ENCODE measurements around the gene TNFRSF8. TPM values are rescaled to one million over a fixed set of nuclear protein-coding genes. Genes with fewer than 3 reads are reported as not detected.

Gene TNFRSF8
- total and polyA plus RNA-seq, 9 of the 15 experiments (the other 6 are each of a cell fraction or from before 2014, with no cell fraction given), result 3.5 to 38.4 (median 17.1) TPM

- DNase-seq (ENCODE audit: extremely low read depth in 1 of 4, low spot score in 3 of 4) (no peak), FAIRE-seq (no peak), ATAC-seq (no peak)
- no TSS peak for BruUV-seq (replicated peaks)
- ChIA-PET CTCF (ENCODE audit: low intra/inter-chr PET ratio) (no interaction called here), POLR2A (interaction anchor here (0.6 to 8.1 kb wide), 4 partner anchors 8 to 171 kb away, joined by 3 to 73 read pairs (median 10); no protein-coding TSS in a partner anchor)
- Histone ChIP-seq H3K36me3 (ENCODE audit: control insufficient read depth, insufficient read depth, low read length) (peaks cover 20% of the 10 kb centered on the region; the same call in 1 of the 3 replicates), H3K4me3 (no peak overlapping the region), H3K9me3 (replicated peaks; ENCODE audit: control insufficient read depth, insufficient read depth, low read depth, low read length) (no peaks in the 10 kb centered on the region), H3K4me2 (ENCODE audit: insufficient read depth, low read length) (no peak overlapping the region), H3K27me3 (ENCODE audit: control insufficient read depth in 2 of 2, insufficient read depth in 2 of 2, low read length in 2 of 2) (no peaks in the 10 kb centered on the region), H3K9me1 (ENCODE audit: control insufficient read depth, insufficient read depth, low read length) (no peaks in the 10 kb centered on the region), H3K27ac (ENCODE audit: extremely low read depth, low read depth, low read length) (no peak overlapping the region), H3K9ac (ENCODE audit: insufficient read depth in 1 of 2, low read depth in 2 of 2, low read length in 2 of 2) (no peak overlapping the region), H3K4me1 (replicated peaks in 1 of 2; ENCODE audit: control insufficient read depth in 2 of 2, insufficient read depth in 2 of 2, low read length in 2 of 2) (peaks cover 36 to 45% of the 10 kb centered on the region in 2 experiments), H2AFZ (ENCODE audit: low read depth, low read length) (no peak overlapping the region), H3K79me2 (ENCODE audit: control insufficient read depth, insufficient read depth, low read length) (peaks cover 9% of the 10 kb centered on the region; the same call in 1 of the 3 replicates), H4K20me1 (replicated peaks; ENCODE audit: control insufficient read depth, insufficient read depth, low read length) (no peaks in the 10 kb centered on the region)
- intact Hi-C loops (cut with micrococcal nuclease), result no loop called here
- TF ChIP-seq ZNF77 (CRISPR knock-in tag; IDR thresholded peaks at IDR 0.05), result no peak
- TF ChIP-seq GABPB1 (CRISPR knock-in tag; IDR thresholded peaks at IDR 0.05), result 0 out of 2 replicates have a peak, but pooled peaks have one; percentile 4
- 79% methylated on average over 6 of the region's 6 CpGs for WGBS (ENCODE audit: insufficient coverage, low coverage, missing lambda C conversion rate)
- in situ Hi-C loops (cut with MboI), result no loop called here
Observed at GRCh38 chr1:12080156-12080555, 17.1 kb downstream of the TNFRSF8 start.

- peaks cover 9% of the 10 kb centered on the region; the same call in 1 of the 3 replicates for H3K79me2 ChIP-seq (ENCODE audit: control insufficient read depth, insufficient read depth, low read length)
- TF ChIP-seq PML (IDR thresholded peaks at IDR 0.05; ENCODE audit: low read length) (no peak), PTBP1 (IDR thresholded peaks at IDR 0.05; ENCODE audit: low read depth, low read length) (peak; percentile 70; the same call in 1 of the 2 replicates), CCNT2 (IDR thresholded peaks at IDR 0.05; ENCODE audit: borderline replicate concordance, extremely low read depth, insufficient read length, low read depth, low read length) (no peak), POLR2B (IDR thresholded peaks at IDR 0.05; ENCODE audit: low read depth, partially characterized antibody) (no peak), ZNF274 (IDR thresholded peaks at IDR 0.05; ENCODE audit: borderline replicate concordance, low read depth, low read length) (no peak), FOXJ3 (CRISPR knock-in tag; IDR thresholded peaks at IDR 0.05) (no peak), NFRKB (IDR thresholded peaks at IDR 0.05; ENCODE audit: low read depth) (no peak), RAD21 (CRISPR knock-in tag; conservative IDR thresholded peaks at IDR 0.05 in 1 of 2, IDR thresholded peaks at IDR 0.05 in 1 of 2) (no peak), BCOR (IDR thresholded peaks at IDR 0.05) (peak; percentile 95), CHD1 (IDR thresholded peaks at IDR 0.05; ENCODE audit: low read length) (no peak), RCOR1 (IDR thresholded peaks at IDR 0.05; ENCODE audit: borderline replicate concordance in 1 of 2, low read depth in 2 of 2, low read length in 2 of 2) (peak; percentile 13 to 30; a peak in 2 of 4 replicates), KDM1A (IDR thresholded peaks at IDR 0.05) (peak; percentile 54 to 77; a peak in 3 of 4 replicates), POLR2G (IDR thresholded peaks at IDR 0.05; ENCODE audit: low read depth, low read length) (0 out of 2 replicates have a peak, but pooled peaks have one; percentile 27), ZFP36 (IDR thresholded peaks at IDR 0.05; ENCODE audit: low read depth, low read length, partially characterized antibody) (peak; percentile 85)
Observed at GRCh38 chr1:12080773-12081556, 17.9 kb downstream of the TNFRSF8 start.

More at GRCh38 chr1:12080773-12081556, 17.9 kb downstream of the TNFRSF8 start:
- Histone ChIP-seq H3K9me1 (ENCODE audit: control insufficient read depth, insufficient read depth, low read length) (no peaks in the 10 kb centered on the region), H3K4me1 (replicated peaks in 1 of 2; ENCODE audit: control insufficient read depth in 2 of 2, insufficient read depth in 2 of 2, low read length in 2 of 2) (peaks cover 34 to 45% of the 10 kb centered on the region in 2 experiments; a peak in 4 of 5 replicates), H3K27ac (ENCODE audit: extremely low read depth, low read depth, low read length) (peak overlapping the region; percentile 67; the same call in 1 of the 3 replicates), H3K9me3 (replicated peaks; ENCODE audit: control insufficient read depth, insufficient read depth, low read depth, low read length) (no peaks in the 10 kb centered on the region), H2AFZ (ENCODE audit: low read depth, low read length) (peak overlapping the region; percentile 87), H3K9ac (ENCODE audit: insufficient read depth in 1 of 2, low read depth in 2 of 2, low read length in 2 of 2) (peak overlapping the region; percentile 36 to 74; a peak in 3 of 4 replicates), H3K36me3 (ENCODE audit: control insufficient read depth, insufficient read depth, low read length) (peaks cover 26% of the 10 kb centered on the region; the same call in 1 of the 3 replicates), H3K4me3 (no peak overlapping the region), H3K4me2 (ENCODE audit: insufficient read depth, low read length) (no peak overlapping the region), H3K27me3 (ENCODE audit: control insufficient read depth in 2 of 2, insufficient read depth in 2 of 2, low read length in 2 of 2) (no peaks in the 10 kb centered on the region), H4K20me1 (replicated peaks; ENCODE audit: control insufficient read depth, insufficient read depth, low read length) (no peaks in the 10 kb centered on the region)
- DNase-seq (ENCODE audit: extremely low read depth in 1 of 4, low spot score in 3 of 4), result no peak
- in situ Hi-C loops (cut with MboI) (no loop called here), intact Hi-C loops (cut with micrococcal nuclease) (no loop called here)
- CTCF ChIA-PET (ENCODE audit: low intra/inter-chr PET ratio), result no interaction called here
- no peak for FAIRE-seq
- BruUV-seq (replicated peaks), result no TSS peak
- POLR2A ChIA-PET, result interaction anchor here (8.1 kb wide), 1 partner anchor 172 kb away, joined by 73 read pairs; no protein-coding TSS in a partner anchor
- peak; percentile 2; the same call in 1 of the 3 replicates for ATAC-seq
- WGBS (ENCODE audit: insufficient coverage, low coverage, missing lambda C conversion rate), result 95% methylated on average over 9 of the region's 9 CpGs
